HG03565 (cell line): ENCODE results near the gene RNF223.
"Not testable (repeated sequence)": the region's sequence is repeated elsewhere in the genome, so short reads cannot be mapped to it uniquely, and the experiment has no call there.

Experiments
- ATAC-seq: cut with Tn5 transposase; IDR thresholded peaks from one replicate; pipeline ENCODE4 v1.9.1; 2021; ENCODE audit warnings: mild to moderate bottlenecking, moderate library complexity; ENCODE audit not compliant: unreplicated experiment

Gene RNF223

DNA sequence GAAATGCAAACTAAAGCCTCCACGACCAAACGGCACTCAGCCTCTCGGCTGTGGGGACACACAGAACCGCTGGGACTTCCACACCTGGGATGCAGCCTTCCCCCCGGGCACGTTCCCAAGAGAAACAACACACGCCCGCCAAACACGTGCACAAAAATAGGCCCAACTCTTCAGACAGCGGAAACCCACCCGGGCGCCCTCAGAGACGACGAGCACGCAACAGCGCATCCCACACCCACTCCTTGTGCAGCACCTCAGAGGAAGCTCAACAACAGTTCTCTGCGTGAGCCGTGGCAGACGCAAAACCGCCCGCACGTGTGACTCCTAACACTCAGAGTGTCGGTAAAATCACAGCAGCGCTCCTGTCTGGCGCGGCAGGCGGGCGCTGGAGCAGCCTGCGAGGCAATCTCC lies 36.5 kb upstream of the RNF223 start:
- no peak for ATAC-seq

DNA sequence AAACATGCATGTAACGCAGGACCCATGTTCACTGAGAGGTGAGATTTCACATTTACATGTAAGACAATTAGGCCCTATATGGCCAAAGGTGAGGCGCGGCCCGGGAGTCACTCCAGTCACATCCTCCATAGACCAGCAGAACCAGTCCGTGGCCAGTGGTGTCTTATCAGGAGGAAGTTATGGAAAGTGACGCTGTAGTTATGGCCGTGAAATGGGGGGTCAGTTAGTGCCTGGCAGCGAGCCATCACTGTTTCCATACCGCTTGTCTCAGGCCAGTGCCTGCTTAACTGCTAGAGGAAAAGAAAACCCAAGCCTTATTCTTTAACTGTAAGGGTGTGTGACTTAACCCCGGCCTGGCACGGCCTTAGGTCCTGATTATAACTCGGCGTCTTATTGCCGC lies 35.6 kb upstream of the RNF223 start:
- ATAC-seq, result no peak

GRCh38 chr1:1106510-1107221 lies 32.6 kb upstream of the RNF223 start:
- ATAC-seq, result no peak

DNA sequence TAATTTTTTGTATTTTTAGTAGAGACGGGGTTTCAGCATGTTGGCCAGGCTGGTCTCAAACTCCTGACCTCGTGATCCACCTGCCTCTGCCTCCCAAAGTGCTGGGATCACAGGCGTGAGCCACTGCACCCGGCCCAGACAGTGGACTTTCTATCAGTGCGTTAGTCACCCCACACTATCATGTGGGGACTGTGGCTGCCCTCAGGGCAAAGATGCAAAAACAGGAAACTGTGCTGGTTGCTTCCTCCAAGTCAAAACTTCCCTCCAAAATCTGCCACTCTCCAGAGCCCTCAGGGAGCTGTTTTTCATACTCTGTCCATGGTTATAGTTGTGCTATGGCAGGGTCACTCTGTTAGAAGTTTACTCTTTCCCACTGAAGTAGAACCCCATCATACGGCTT lies 30.0 kb upstream of the RNF223 start:
- ATAC-seq, result not testable (repeated sequence)

GRCh38 chr1:1101503-1101902 lies 27.4 kb upstream of the RNF223 start:
- no peak for ATAC-seq

- no peak for ATAC-seq
Measured at GRCh38 chr1:1100296-1100695, 26.2 kb upstream of the RNF223 start.

GRCh38 chr1:1099506-1100183 lies 25.5 kb upstream of the RNF223 start:
- ATAC-seq, result no peak

GRCh38 chr1:1098681-1099421 lies 24.7 kb upstream of the RNF223 start:
- no peak for ATAC-seq

DNA sequence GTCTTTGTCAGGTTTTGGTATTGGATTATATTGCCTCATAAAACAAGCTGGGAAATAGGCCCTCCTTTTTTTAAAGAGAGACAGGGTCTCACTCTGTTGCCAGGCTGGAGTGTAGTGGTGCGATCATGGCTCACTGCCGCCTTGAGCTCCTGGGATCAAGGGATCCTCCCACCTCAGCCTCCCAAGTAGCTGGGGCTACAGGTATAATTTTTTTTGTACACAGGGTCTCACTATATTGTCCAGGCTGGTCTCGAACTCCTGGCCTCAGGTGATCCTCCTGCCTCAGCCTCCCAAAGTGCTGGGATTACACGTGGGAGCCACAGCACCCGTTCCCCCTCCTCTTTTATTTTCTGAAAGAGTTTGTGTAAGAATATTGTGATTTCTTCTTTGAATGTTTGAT lies 22.0 kb upstream of the RNF223 start:
- not testable (repeated sequence) for ATAC-seq

DNA sequence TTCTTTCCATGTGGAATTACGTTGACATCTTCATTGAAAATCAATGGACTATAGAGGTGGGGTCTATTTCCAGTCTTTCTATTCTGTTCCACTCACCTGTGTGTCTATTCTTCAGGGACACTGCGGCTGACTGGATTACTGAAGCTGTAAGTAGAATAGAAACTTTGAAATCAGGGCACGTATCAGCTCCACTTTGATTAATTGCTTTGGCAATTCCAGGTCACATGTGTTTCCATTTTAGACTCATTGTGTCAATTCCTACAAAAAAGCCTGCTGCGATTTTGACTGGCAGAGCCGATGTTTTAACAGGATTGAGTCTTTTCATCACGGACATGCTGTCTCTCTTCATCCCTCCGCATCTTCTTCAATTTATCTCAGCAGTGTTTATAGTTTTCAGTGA lies 20.9 kb upstream of the RNF223 start:
- ATAC-seq, result no peak

DNA sequence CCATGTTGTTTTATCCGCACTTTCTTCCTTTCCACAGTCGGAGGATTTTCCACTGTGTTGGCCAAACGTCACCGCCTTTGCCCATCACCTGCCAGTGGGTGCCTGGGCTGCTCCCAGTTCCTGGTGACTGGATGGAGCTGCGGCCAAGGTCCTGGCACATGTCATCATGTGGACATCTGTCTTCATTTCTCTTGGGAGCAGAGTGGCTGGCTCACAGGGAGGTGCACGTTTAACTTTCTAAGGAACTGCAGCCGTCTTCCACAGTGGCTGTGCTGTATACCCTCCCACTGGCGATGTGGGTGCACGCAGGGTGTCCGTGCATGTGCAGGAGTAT lies 19.5 kb upstream of the RNF223 start:
- no peak for ATAC-seq

GRCh38 chr1:1092894-1093609 lies 18.9 kb upstream of the RNF223 start:
- no peak for ATAC-seq

DNA sequence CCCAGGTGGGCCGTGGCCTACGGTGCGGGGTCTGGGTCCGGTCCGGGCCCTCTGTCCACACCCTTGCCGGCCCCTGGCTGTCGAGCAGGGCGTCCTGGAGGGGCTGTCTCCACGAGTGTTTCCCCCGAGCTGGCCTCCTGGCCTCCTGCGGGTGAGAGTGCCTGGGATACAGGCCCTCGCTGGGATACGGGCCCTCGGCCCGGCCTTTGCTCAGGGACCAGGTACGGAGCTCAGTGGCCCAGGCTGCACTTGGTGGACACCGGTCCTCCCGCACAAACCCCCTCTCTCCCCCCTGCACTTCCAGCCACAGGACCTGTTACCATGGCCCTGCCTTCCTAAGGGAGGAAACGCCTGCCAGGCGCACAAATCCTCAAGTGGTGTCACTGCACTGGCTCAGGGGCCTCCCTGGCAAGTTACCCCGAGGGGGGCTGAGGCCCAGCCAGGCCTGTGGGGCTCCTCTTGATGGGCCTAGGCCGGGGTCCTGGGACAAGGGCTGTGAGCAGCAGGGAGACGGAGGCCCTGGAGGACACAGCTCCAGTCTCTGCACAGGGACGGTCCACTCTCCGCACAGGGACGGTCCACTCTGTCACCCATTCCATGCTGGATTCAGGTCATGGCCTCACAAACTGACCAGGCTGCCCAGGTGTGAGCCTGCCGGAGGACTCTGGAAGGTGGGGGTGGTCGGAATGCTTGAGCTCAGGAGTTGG lies 18.2 kb upstream of the RNF223 start:
- ATAC-seq, result no peak

- no peak for ATAC-seq
Measured at GRCh38 chr1:1091344-1092148, 17.4 kb upstream of the RNF223 start.

DNA sequence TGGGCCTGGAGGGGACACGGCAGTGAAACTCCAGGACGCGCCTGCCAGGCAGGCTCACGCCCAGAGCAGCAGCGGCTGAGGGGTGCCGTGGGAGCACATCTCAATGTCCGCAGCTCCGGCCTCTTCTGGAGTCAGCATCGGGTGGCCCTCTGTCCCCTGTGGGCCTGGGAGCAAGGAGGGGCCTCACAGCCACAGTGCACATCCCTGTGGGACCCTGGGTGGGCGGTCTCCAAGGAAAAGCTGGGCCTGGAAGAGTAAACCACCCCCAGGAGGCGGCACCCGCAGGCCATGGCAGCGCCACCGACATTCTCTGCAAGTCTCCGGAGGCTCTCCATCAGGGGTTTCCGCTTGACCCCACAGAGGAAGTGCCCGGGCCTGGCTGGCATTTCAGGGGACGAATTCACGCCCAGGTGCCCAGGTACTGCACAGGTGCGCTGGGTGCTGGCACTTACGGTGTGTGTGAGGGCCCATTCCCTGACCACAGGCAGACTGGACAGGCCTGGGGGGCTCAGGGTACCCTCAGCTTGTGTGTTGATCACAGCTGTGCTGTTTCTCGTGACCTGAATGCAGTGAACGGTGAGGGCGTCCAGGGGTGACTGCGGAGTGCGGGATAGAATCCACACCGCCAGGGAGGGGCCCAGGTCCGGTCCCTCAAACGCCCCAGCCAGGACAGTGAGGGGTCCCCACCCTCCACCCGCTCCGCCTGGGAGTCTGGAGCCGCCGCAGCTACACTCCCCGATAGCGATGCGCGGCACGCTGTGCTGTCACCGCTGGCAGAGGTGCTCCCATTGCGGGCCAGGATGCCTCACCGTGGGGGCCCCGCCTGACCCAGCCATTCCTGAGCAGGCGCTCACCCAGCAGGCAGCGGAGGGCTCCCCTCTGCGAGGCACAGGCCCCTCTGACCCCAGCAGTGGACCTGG lies 16.6 kb upstream of the RNF223 start:
- no peak for ATAC-seq

- ATAC-seq, result no peak
Measured at GRCh38 chr1:1089731-1090423, 15.8 kb upstream of the RNF223 start.

GRCh38 chr1:1088801-1089680 lies 14.9 kb upstream of the RNF223 start:
- no peak for ATAC-seq
